NCI-H345 treated with DMSO at 0.1 percent for 48 hours (cell line): ENCODE data around the gene MAP3K5.

Experiments used
- DNase-seq: peaks from one replicate; lab custom pipeline; 2025; ENCODE audit not compliant: unreplicated experiment; lab: John Stamatoyannopoulos, UW

The MAP3K5 gene

DNA sequence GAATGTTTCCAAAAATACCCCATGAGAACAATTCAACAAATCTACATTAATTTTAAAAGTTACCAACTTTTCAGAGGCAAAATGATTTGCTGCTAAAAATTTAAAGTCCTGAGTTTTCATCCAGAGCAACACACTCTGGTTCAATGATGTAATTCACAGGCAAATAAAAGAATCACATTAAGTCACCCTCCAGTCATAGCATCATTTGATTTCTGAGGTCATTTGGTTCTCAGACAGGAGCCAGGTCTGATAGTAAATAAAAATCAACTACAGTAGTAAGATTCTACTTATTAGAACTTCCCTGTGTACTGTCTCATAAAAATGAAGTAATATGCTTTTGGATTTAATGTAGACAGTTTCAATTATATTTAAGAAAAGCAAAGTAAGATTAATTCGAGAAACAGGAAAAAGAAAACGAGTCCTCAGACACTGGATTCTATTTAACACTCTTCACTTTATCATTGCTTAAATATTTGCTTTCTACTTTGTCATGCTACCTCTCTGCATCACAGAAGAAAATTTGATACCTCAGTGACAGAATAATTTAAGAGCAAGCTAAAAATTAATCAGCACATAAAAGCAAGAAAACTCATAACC lies 267.8 kb downstream of the MAP3K5 start:
- peak; percentile 12 for DNase-seq

DNA sequence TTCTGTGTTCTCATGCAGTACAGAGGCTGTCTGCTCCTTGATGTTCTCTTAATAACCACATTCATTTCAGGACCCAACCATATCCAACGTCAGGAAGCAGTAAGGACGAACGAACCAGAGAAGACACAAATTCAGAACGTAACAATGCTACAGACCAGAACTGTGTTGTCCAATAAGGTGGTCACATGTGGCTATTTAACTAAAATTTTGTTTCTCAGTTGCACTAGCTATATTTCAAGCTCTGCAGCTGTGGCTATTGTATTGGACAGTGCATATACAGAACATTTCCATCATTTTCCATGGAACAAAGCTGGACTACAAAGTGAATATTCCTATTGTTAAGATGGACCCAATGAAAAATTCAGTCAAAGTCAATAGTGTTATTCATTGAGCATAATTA lies 269.1 kb downstream of the MAP3K5 start:
- DNase-seq: no peak

DNA sequence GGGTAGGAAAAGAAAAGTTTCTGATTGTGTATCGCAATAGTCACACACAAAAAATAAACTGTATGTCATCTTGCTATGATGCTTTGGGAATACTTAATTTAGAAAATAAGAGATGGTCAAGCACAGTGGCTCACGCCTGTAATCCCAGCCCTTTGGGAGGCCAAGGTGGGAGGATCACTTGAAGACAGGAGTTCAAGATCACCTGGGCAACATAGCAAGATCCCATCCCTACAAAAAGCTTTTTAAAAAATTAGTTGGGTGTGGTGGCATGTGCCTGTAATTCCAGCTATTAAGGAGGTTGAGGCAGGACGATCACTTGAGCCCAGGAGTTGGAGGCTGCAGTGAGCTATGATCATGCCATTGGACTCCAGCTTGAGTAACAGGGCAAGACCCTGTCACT lies 269.6 kb downstream of the MAP3K5 start:
- DNase-seq: no peak

DNA sequence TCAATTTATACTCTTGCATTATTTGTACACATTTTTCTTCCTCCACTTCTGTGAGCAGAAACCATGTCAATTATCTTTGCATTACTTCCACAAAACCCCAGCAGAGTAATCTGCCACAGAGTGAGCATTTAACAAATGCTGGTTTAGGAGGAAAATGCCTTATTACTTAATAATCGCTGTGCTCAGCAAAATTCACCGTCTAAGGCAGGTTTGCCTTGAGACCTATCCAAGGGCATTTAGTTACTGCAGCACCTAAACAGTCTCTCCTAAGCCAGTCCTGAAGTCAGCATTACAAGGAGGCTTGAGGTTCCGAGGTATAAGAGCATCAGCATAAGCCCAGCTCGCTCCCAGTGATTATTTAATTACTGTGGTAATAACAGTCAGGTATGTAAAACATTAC lies 270.4 kb downstream of the MAP3K5 start:
- DNase-seq: no peak

DNA sequence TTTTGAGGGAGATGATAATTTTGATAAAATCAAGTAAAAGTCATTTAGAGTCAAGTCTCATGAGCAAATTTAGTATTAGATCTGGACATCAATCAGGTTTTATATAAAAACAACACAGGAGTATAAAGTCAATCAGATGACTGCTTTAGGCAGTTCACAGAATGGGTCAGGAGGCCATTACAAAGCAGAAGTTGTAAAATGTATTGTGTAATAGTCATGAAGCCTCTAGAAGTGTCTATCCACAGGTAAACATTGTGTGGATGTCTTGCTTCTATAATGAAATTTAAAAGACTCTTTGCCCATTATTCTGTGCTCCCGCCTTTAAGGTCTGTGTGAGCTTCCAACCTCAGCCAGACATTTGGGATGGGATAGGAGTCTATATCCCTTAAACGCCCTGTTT lies 270.9 kb downstream of the MAP3K5 start:
- no peak for DNase-seq

DNA sequence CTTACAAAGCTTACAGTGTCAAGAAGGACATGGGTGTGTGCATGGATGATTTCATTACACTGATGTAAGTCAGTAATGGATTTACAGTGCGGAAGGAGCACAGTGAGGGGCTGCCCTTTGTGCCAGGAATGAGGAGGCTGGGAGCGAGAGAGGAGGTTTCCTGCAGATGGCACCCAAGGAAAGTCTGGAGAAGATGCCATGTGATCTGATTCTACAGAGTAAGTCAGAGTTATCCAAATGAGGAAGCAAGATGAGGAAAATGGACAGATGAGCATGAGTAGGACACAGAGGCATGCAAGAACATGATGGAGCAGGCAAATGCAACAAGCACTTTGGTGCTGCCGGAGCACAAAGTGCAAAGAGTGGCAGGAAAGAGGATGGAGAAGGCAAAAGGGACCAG lies 271.8 kb downstream of the MAP3K5 start:
- no peak for DNase-seq

DNA sequence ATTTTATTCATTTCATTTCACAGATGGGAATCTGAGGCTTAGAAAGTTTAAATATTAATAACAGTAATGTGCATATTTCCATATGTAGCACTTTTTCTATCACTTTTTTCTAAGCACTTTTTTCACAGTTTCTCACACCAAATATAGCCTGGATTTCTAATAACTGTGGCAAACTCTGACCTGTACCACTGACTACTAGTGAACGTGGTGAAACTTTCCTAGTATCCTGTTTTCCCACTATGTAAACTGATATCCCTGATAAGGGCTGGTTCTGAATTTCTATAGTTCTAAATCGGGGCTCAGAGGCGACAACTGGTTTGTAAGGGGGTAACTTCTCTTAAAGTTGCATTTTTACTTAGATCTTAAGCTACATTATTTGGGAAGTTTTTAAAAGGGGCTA lies 274.7 kb downstream of the MAP3K5 start:
- no peak for DNase-seq

DNA sequence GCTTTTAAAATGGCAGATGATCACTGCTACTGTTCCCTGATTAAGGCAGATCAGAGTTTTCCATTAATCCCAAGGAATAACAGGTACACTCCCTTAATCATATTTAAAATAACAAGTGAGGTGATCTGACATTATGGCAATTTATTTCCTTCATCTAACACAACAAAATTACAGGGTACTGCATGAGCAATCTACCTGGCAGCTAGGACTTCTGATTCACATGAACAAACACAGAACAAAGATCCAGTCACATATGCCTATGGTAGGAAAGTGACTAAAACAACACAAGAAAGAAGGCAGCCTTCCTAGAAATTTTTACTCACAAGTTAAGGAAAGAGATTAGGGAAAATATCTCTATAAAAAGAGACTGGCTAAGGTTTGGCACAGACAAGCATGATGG lies 275.3 kb downstream of the MAP3K5 start:
- no peak for DNase-seq

DNA sequence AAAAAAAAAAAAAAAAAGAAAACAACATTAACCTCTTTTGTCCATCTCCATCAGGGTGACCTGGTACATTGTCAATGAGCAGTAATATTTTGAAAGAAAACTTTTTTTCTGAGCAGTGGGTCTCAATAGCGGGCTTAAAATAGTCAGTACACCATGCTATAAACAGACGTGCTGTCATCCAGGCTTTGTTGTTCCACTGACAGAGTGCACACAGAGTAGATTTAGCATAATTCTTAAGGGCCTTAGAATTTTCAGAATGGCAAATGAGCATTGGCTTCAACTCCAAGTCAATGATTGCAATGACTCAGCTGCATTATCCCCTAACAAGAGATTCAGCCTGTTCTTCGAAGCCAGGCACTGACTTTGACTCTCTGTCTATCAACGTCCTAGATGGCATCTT lies 277.7 kb downstream of the MAP3K5 start:
- DNase-seq: no peak

DNA sequence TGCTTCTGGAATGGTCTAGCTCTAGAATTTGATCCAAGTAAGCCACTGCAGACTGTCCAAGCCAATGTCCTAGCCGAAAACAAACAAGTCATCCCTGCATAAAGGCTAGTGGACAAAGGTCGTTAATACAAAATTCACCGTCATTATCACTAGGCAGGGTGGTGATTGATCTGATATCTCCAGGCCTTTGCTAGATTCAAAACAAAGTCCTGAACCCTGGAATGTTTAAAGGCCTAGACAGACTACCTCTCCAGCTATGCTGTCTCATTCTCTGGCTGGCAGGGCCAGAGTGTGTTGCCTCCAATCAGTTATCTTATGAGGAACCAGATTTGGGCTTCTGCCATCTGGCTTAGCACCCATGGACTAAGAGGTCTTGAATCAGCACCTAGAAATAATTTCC lies 280.4 kb downstream of the MAP3K5 start:
- no peak for DNase-seq

DNA sequence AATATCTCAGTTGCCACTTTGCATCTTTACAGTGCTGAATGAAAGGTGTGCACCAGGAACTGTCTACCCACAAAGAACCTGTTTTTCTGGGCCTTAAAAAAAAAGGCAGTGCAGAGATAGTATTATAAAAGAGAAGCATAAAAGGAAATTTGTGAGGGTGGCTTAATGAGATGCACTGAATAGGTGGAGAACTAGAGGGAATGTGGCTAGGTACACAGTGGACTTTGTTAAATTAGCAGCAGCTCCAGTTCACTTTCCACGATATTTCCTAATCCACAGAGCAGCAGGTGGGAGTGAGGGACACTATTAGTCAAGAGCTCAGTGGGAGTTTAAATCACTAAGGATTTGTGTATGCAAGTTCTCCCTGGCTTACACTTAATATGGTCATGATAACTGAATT lies 280.9 kb downstream of the MAP3K5 start:
- no peak for DNase-seq

DNA sequence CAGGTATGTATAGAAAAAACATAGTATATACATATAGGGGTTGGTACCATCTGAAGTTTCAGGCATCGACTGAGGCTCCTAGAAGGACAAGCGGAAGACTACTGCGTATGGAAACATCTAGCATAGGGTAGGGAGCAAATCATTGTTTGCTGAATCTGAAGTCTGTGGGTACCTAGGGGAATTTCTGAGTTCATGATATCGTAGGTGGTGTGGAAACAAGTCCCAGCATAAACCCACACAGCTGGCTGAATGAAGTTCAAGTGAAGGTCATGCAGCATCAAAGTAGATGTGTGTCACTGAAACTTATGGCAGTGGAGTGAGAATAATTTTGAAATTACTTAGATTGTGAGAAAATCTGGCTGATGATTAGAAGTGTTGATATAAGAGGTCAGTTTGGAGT lies 281.5 kb downstream of the MAP3K5 start:
- DNase-seq: no peak

DNA sequence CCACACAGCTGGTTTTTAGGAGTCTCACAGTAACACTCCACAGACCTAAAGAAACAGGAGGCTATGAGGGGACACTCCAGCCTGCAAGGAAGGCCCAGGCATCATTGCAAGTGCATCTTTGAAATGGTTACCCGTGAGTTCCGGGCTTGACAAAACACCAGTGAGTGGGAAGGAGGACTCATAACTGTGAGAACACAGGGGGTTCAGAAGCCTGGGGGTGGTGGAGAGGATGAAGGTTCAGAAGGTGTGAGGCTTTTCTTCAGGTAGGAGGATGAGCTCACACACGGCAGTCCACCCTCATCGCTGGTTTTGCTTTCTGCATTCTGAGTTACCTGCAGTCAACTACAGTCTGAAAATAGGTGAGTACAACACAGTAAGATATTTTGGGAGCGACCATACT lies 282.0 kb downstream of the MAP3K5 start:
- no peak for DNase-seq

DNA sequence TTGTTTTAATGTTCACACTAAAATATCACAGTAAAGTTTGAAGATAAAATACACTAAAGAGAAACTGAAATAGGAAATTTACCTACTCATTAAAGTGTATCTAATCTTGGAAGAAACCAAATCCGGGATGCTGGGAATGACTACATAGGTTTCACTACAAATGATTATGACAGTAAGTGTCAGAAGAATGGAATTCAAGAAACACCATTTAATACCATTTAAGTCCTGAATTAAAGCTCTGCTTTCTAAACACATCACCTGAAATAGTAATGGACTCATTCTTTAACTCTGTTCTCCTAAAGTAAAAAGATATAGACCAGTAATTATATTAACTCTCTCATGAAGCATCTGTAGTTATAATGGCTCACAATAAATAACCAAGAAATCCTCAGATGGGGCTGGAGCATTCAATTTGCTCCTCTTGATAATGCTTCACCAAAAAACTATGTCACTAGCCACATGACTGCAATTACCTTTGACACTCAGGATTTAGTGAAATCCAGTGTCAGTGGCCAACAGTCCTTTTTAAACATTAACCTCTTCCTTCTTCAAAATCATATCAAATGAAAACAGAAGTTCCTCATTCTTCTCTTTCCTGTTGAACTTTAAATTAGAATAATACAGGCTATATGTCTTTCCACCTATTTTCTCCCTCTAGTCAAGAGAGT lies 283.4 kb downstream of the MAP3K5 start:
- DNase-seq: no peak
